K562 (cell line): ENCODE data around the gene IL10.

ENCODE experiments used
- CBFB ChIP-seq: sonication (generic); formaldehyde crosslinking; IDR thresholded peaks from 2 replicates; pipeline ENCODE4 v1.4.0; 2020; ENCODE audit warnings: mild to moderate bottlenecking, missing genetic modification reagents
- CTCF ChIP-seq, 3 experiments: IDR thresholded peaks in 2 of 3; conservative IDR thresholded peaks in 1 of 3; 2 replicates each; pipeline ENCODE4 v1.5.1; 2011 to 2012; ENCODE audit warnings: low read length in 3 of 3, mild to moderate bottlenecking in 3 of 3, control low read depth in 2 of 3, improper control_type of control experiment in 1 of 3, inconsistent platforms in 1 of 3, low read depth in 1 of 3, mixed read lengths in 1 of 3, moderate library complexity in 1 of 3; ENCODE audit not compliant: insufficient read depth in 2 of 3
- KAT8 ChIP-seq: fragments of 450-650 bp; IDR thresholded peaks from 2 replicates; pipeline ENCODE4 v1.6.1; 2016; ENCODE audit warnings: low read depth, mild to moderate bottlenecking
- OTX1 ChIP-seq: fragments of 450-650 bp; formaldehyde crosslinking; IDR thresholded peaks from 2 replicates; pipeline ENCODE4 v1.4.0; 2022; ENCODE audit warnings: mild to moderate bottlenecking
- ZNF639 ChIP-seq, 2 experiments: fragments of 200-800 bp in 1 of 2; sonication (Bioruptor generic) in 1 of 2; sonication (generic) in 1 of 2; formaldehyde crosslinking in 1 of 2; IDR thresholded peaks in 1 of 2; conservative IDR thresholded peaks in 1 of 2; 2 replicates each; pipeline versions ENCODE4 v1.5.0 to v1.6.1; 2016 to 2020; ENCODE audit warnings: missing compliant biosample characterization in 1 of 2, missing genetic modification characterization in 1 of 2, missing genetic modification reagents in 1 of 2

GRCh38 chr1:206732508-206732907, 39.8 kb downstream of the IL10 start:
- TF ChIP-seq ZNF639 (CRISPR knock-in tag; conservative IDR thresholded peaks at IDR 0.05 in 1 of 2, IDR thresholded peaks at IDR 0.05 in 1 of 2) (no peak), CBFB (CRISPR knock-in tag) (no peak), CTCF (IDR thresholded peaks at IDR 0.05 in 2 of 3, conservative IDR thresholded peaks at IDR 0.05 in 1 of 3; ENCODE audit: insufficient read depth in 2 of 3, low read depth in 1 of 3, low read length in 3 of 3) (no peak), KAT8 (no peak), OTX1 (no peak)
